ENCODE data around the gene DPP7. TPM values are rescaled to one million over a fixed set of nuclear protein-coding genes. Genes with fewer than 3 reads are reported as not detected.
A peak's percentile ranks its signal among the peaks of the same experiment; 100 is the strongest.

The DPP7 gene
- total RNA-seq, 1 experiment from 2014 or later: 230 TPM

- Mint-ChIP-seq H3K27me3 (ENCODE audit: insufficient read depth, unreplicated experiment) (peaks cover 9% of the 10 kb centered on the region), H3K4me3 (ENCODE audit: unreplicated experiment) (no peak overlapping the region), H3K36me3 (ENCODE audit: insufficient read depth, unreplicated experiment) (peaks cover 6% of the 10 kb centered on the region), H3K9me3 (ENCODE audit: unreplicated experiment) (no peaks in the 10 kb centered on the region), H3K4me1 (ENCODE audit: low read depth, unreplicated experiment) (no peaks in the 10 kb centered on the region), H3K27ac (ENCODE audit: unreplicated experiment) (no peak overlapping the region)
- CTCF ChIA-PET: interaction anchor here (0.6 to 0.7 kb wide), 2 partner anchors 22 to 42 kb away, joined by 3 to 7 read pairs; no protein-coding TSS in a partner anchor
- no peak for DNase-seq
- TF ChIP-seq CTCF (IDR thresholded peaks at IDR 0.05; ENCODE audit: insufficient read depth in 1 of 2, low read depth in 1 of 2, low read length in 1 of 2, severe bottlenecking in 1 of 2, unreplicated experiment in 1 of 2): no peak
- H3K36me3 ChIP-seq (ENCODE audit: control insufficient read depth, insufficient read depth, low read length): no peaks in the 10 kb centered on the region
- H3K27me3 ChIP-seq (replicated peaks; ENCODE audit: control insufficient read depth, insufficient read depth, low read length): no peaks in the 10 kb centered on the region
- H3K9me3 ChIP-seq: no peaks in the 10 kb centered on the region
- intact Hi-C loops (cut with micrococcal nuclease; ENCODE audit: unreplicated experiment): loop anchor here (5.0 kb wide), 1 partner anchor 498 kb away; no protein-coding TSS in a partner anchor
- no TSS peak for BruUV-seq (replicated peaks)
- POLR2A ChIA-PET: no interaction called here
- no peak overlapping the region for H3K4me3 ChIP-seq (ENCODE audit: low read depth, low read length)
- peaks cover 10% of the 10 kb centered on the region; the same call in 1 of the 2 replicates for H3K4me1 ChIP-seq
These were observed 25.8 kb upstream of the DPP7 start for GRCh38 chr9:137140151-137141012.

- Mint-ChIP-seq H3K9me3 (ENCODE audit: unreplicated experiment) (no peaks in the 10 kb centered on the region), H3K4me1 (ENCODE audit: low read depth, unreplicated experiment) (no peaks in the 10 kb centered on the region), H3K27me3 (ENCODE audit: insufficient read depth, unreplicated experiment) (peaks cover 9% of the 10 kb centered on the region), H3K4me3 (ENCODE audit: unreplicated experiment) (no peak overlapping the region), H3K36me3 (ENCODE audit: insufficient read depth, unreplicated experiment) (peaks cover 6% of the 10 kb centered on the region), H3K27ac (ENCODE audit: unreplicated experiment) (no peak overlapping the region)
- Histone ChIP-seq H3K4me1 (peaks cover 10% of the 10 kb centered on the region; the same call in 1 of the 2 replicates), H3K9me3 (no peaks in the 10 kb centered on the region), H3K27me3 (replicated peaks; ENCODE audit: control insufficient read depth, insufficient read depth, low read length) (no peaks in the 10 kb centered on the region), H3K4me3 (ENCODE audit: low read depth, low read length) (no peak overlapping the region), H3K36me3 (ENCODE audit: control insufficient read depth, insufficient read depth, low read length) (no peaks in the 10 kb centered on the region)
- intact Hi-C loops (cut with micrococcal nuclease; ENCODE audit: unreplicated experiment): loop anchor here (5.0 kb wide), 1 partner anchor 497 kb away; no protein-coding TSS in a partner anchor
- no peak for TF ChIP-seq CTCF (IDR thresholded peaks at IDR 0.05; ENCODE audit: insufficient read depth in 1 of 2, low read depth in 1 of 2, low read length in 1 of 2, severe bottlenecking in 1 of 2, unreplicated experiment in 1 of 2)
- DNase-seq: no peak
- BruUV-seq (replicated peaks): no TSS peak
- ChIA-PET POLR2A (no interaction called here), CTCF (interaction anchor here (0.6 kb wide), 1 partner anchor 23 kb away, joined by 7 read pairs; no protein-coding TSS in a partner anchor)
These were observed 25.1 kb upstream of the DPP7 start for GRCh38 chr9:137139468-137140150.

GRCh38 chr9:137138722-137139467 lies 24.4 kb upstream of the DPP7 start, which contains the start of gene GRIN1:
GRIN1 (plus strand) TSS chr9:137139154; CDS start chr9:137139487, 333 bp downstream.
- ChIA-PET CTCF (no interaction called here), POLR2A (no interaction called here)
- DNase-seq: peak in 1 of 2 experiments; percentile 70
- no peak for TF ChIP-seq CTCF (IDR thresholded peaks at IDR 0.05; ENCODE audit: insufficient read depth in 1 of 2, low read depth in 1 of 2, low read length in 1 of 2, severe bottlenecking in 1 of 2, unreplicated experiment in 1 of 2)
- Histone ChIP-seq H3K36me3 (ENCODE audit: control insufficient read depth, insufficient read depth, low read length) (no peaks in the 10 kb centered on the region), H3K4me3 (ENCODE audit: low read depth, low read length) (no peak within 1 kb of the TSS), H3K9me3 (no peaks in the 10 kb centered on the region), H3K27me3 (replicated peaks; ENCODE audit: control insufficient read depth, insufficient read depth, low read length) (no peaks in the 10 kb centered on the region), H3K4me1 (peaks cover 10% of the 10 kb centered on the region; the same call in 1 of the 2 replicates)
- no TSS peak for BruUV-seq (replicated peaks)
- intact Hi-C loops (cut with micrococcal nuclease; ENCODE audit: unreplicated experiment): no loop called here
- no peak within 1 kb of the TSS for H3K27ac Mint-ChIP-seq (ENCODE audit: unreplicated experiment)
- peaks cover 6% of the 10 kb centered on the region for H3K36me3 Mint-ChIP-seq (ENCODE audit: insufficient read depth, unreplicated experiment)
- peaks cover 9% of the 10 kb centered on the region for H3K27me3 Mint-ChIP-seq (ENCODE audit: insufficient read depth, unreplicated experiment)
- no peaks in the 10 kb centered on the region for H3K4me1 Mint-ChIP-seq (ENCODE audit: low read depth, unreplicated experiment)
- no peak within 1 kb of the TSS for H3K4me3 Mint-ChIP-seq (ENCODE audit: unreplicated experiment)
- no peaks in the 10 kb centered on the region for H3K9me3 Mint-ChIP-seq (ENCODE audit: unreplicated experiment)

Measured in Caco-2 (cell line).